KOPT-K1 (cell line): ENCODE results near the gene DPM3.
A peak's percentile ranks its signal among the peaks of the same experiment; 100 is the strongest.

ENCODE experiments used
- H3K27ac ChIP-seq: fragments of 200-600 bp; sonication (generic); 2 replicates; pipeline ENCODE4 v1.5.1; 2016; ENCODE audit warnings: antibody characterized with exemption, mild to moderate bottlenecking, low read depth, low read length; ENCODE audit not compliant: poor library complexity, severe bottlenecking
- H3K36me3 ChIP-seq: fragments of 200-600 bp; sonication (generic); 2 replicates; pipeline ENCODE4 v1.5.1; 2017; ENCODE audit warnings: antibody characterized with exemption, mild to moderate bottlenecking, low read length, moderate library complexity; ENCODE audit not compliant: insufficient read depth
- H3K9me3 ChIP-seq: fragments of 200-600 bp; sonication (generic); 2 replicates; pipeline ENCODE4 v1.5.1; 2017; ENCODE audit warnings: antibody characterized with exemption, low read length, mild to moderate bottlenecking; ENCODE audit not compliant: insufficient read depth, poor library complexity, severe bottlenecking

DPM3 gene

GRCh38 chr1:155178441-155179111 is 38.2 kb upstream of the DPM3 start:
- Histone ChIP-seq H3K9me3 (no peaks in the 10 kb centered on the region), H3K36me3 (peaks cover 28% of the 10 kb centered on the region)

GRCh38 chr1:155177918-155178281 is 37.6 kb upstream of the DPM3 start:
- Histone ChIP-seq H3K36me3 (peaks cover 28% of the 10 kb centered on the region), H3K9me3 (no peaks in the 10 kb centered on the region), H3K27ac (no peak overlapping the region)

More at GRCh38 chr1:155178441-155179111, 38.2 kb upstream of the DPM3 start:
- no peak overlapping the region for H3K27ac ChIP-seq

GRCh38 chr1:155177192-155177917 is 37.0 kb upstream of the DPM3 start:
- peaks cover 28% of the 10 kb centered on the region for H3K36me3 ChIP-seq
- no peaks in the 10 kb centered on the region for H3K9me3 ChIP-seq
- peak overlapping the region; percentile 17 for H3K27ac ChIP-seq

GRCh38 chr1:155176544-155177071 is 36.3 kb upstream of the DPM3 start:
- Histone ChIP-seq H3K36me3 (peaks cover 28% of the 10 kb centered on the region), H3K27ac (peak overlapping the region; percentile 17), H3K9me3 (no peaks in the 10 kb centered on the region)

GRCh38 chr1:155175927-155176371 is 35.6 kb upstream of the DPM3 start:
- Histone ChIP-seq H3K9me3 (no peaks in the 10 kb centered on the region), H3K27ac (no peak overlapping the region), H3K36me3 (peaks cover 28% of the 10 kb centered on the region)

GRCh38 chr1:155175281-155175926 is 35.1 kb upstream of the DPM3 start:
- peak overlapping the region; percentile 89 for H3K27ac ChIP-seq
- H3K36me3 ChIP-seq, result peaks cover 30% of the 10 kb centered on the region
- H3K9me3 ChIP-seq, result no peaks in the 10 kb centered on the region

GRCh38 chr1:155174324-155175280 is 34.3 kb upstream of the DPM3 start:
- no peaks in the 10 kb centered on the region for H3K9me3 ChIP-seq
- H3K27ac ChIP-seq, result peak overlapping the region; percentile 89
- H3K36me3 ChIP-seq, result peaks cover 34% of the 10 kb centered on the region

GRCh38 chr1:155173478-155174323 is 33.4 kb upstream of the DPM3 start, which contains the start of gene TRIM46:
TSS of gene TRIM46 (plus strand) at chr1:155173849. CDS start at chr1:155173967, 118 bp downstream.
- Histone ChIP-seq H3K9me3 (no peaks in the 10 kb centered on the region), H3K27ac (peak within 1 kb of the TSS; percentile 89), H3K36me3 (peaks cover 34% of the 10 kb centered on the region)

GRCh38 chr1:155172732-155173477 is 32.6 kb upstream of the DPM3 start, which contains the start of gene KRTCAP2:
TSS of gene KRTCAP2 (minus strand) at chr1:155173304. CDS start at chr1:155173224, 80 bp downstream.
- peaks cover 31% of the 10 kb centered on the region for H3K36me3 ChIP-seq
- no peaks in the 10 kb centered on the region for H3K9me3 ChIP-seq
- peak within 1 kb of the TSS; percentile 89 for H3K27ac ChIP-seq

GRCh38 chr1:155171836-155172731 is 31.8 kb upstream of the DPM3 start:
- H3K36me3 ChIP-seq, result peaks cover 23% of the 10 kb centered on the region
- H3K27ac ChIP-seq, result peak overlapping the region; percentile 89
- no peaks in the 10 kb centered on the region for H3K9me3 ChIP-seq

GRCh38 chr1:155170806-155171205 is 30.5 kb upstream of the DPM3 start:
- H3K27ac ChIP-seq, result no peak overlapping the region
- H3K9me3 ChIP-seq, result no peaks in the 10 kb centered on the region
- H3K36me3 ChIP-seq, result peaks cover 19% of the 10 kb centered on the region; the same call in 1 of the 2 replicates

- no peak overlapping the region for H3K27ac ChIP-seq
- H3K36me3 ChIP-seq, result peaks cover 19% of the 10 kb centered on the region; the same call in 1 of the 2 replicates
- no peaks in the 10 kb centered on the region for H3K9me3 ChIP-seq
Observed at GRCh38 chr1:155170101-155170785, 29.9 kb upstream of the DPM3 start.
